ENCODE data around the gene CEP164.

GRCh38 chr11:117313828-117314768 lies 13.6 kb upstream of the CEP164 start:
- no peak for TF ChIP-seq CTCF (IDR thresholded peaks at IDR 0.05; ENCODE audit: low read depth, low read length)
- TF ChIP-seq EZH2phosphoT487 (IDR thresholded peaks at IDR 0.05; ENCODE audit: low read depth): no peak

Measured in OCI-LY3 (cell line).